MM.1S (cell line): ENCODE results near the gene IL1RAPL2.

ENCODE experiments used
- EZH2 ChIP-seq: fragments of 300-600 bp; sonication (generic); optimal IDR thresholded peaks from 2 replicates; pipeline ENCODE3; 2017; ENCODE audit warnings: low read depth, mild to moderate bottlenecking, antibody characterized with exemption, low read length, mixed read lengths
- EZH2phosphoT487 ChIP-seq: fragments of 300-600 bp; sonication (generic); IDR thresholded peaks from 2 replicates; pipeline ENCODE4 v1.6.1; 2018; ENCODE audit warnings: antibody characterized with exemption, low read length
- TF ChIP-seq, protein P1 (sequence below): fragments of 300-600 bp; sonication (generic); IDR thresholded peaks from 2 replicates; pipeline ENCODE4 v1.5.1; 2016; ENCODE audit warnings: antibody characterized with exemption, low read length, mixed read lengths

DNA sequence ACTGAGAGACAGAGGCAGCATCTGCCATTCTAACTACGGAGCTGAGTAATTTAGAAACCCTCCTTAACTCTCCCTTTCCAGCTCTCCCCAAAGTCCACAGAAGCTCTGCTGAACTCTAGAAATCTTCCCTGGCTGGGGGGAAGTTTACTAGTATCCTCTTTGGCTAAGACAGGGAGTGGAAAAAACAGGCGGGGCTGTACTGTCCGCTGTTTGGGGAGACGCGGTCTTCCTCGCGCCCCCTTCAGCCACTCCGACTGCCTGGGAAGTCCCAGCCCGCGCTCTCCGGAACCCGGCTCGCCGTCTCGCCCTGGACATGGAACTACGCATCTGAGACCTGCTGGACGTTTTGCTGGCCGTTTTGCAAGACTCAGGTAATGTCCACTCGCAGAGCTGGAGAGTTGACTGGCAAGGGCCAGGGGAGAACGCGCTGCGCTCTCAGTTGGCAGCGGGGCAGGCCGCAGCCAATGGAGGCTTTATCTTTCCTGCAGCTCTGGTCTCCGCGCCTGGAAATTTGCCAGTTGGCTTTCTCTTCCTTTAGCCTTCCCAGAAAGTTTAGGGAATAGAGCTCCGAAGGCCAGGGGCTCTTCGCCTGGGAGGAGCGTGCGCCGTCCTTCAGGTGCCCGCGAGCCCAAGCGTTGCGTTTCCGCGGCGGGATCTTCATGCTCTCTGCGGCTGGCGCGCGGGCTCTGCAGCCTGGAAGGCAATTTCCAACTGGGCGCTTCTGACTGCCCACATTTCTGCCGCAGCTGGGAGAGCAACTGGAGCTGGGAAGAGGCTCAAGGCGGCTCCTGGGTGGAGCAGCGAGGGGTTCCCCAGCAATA lies 892 bp downstream of the IL1RAPL2 start:
- TF ChIP-seq, protein P1, sequence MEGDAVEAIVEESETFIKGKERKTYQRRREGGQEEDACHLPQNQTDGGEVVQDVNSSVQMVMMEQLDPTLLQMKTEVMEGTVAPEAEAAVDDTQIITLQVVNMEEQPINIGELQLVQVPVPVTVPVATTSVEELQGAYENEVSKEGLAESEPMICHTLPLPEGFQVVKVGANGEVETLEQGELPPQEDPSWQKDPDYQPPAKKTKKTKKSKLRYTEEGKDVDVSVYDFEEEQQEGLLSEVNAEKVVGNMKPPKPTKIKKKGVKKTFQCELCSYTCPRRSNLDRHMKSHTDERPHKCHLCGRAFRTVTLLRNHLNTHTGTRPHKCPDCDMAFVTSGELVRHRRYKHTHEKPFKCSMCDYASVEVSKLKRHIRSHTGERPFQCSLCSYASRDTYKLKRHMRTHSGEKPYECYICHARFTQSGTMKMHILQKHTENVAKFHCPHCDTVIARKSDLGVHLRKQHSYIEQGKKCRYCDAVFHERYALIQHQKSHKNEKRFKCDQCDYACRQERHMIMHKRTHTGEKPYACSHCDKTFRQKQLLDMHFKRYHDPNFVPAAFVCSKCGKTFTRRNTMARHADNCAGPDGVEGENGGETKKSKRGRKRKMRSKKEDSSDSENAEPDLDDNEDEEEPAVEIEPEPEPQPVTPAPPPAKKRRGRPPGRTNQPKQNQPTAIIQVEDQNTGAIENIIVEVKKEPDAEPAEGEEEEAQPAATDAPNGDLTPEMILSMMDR, result no peak
- no peak for TF ChIP-seq EZH2phosphoT487
- TF ChIP-seq EZH2, result no peak
